Calu3 (cell line): Measurements from ENCODE around the gene TMC1. TPM values are rescaled to one million over a fixed set of nuclear protein-coding genes. Genes with fewer than 3 reads are reported as not detected.
"Not testable (repeated sequence)": the region's sequence is repeated elsewhere in the genome, so short reads cannot be mapped to it uniquely, and the experiment has no call there.

Experiments
- BruUV-seq: library from RNA; stranded (reverse); fragments of 400-500 nt; replicated peaks from 2 replicates; lab custom pipeline; 2021; lab: Mats Ljungman, UMichigan
- CTCF ChIA-PET: fragments of 300-600 bp; sonication (Branson Sonifier 250); formaldehyde crosslinking; loops from one replicate; lab custom pipeline; 2022; ENCODE audit warnings: antibody characterized with exemption; lab: Charles Lee
- DNase-seq: peaks from one replicate; pipeline ENCODE4 v3.0.0; 2022
- H3K27ac Mint-ChIP-seq: one replicate; pipeline ENCODE4 v1.8.0; 2022; ENCODE audit warnings: mixed read lengths; ENCODE audit not compliant: unreplicated experiment
- H3K27me3 Mint-ChIP-seq: one replicate; pipeline ENCODE4 v1.8.0; 2022; ENCODE audit warnings: mixed read lengths; ENCODE audit not compliant: unreplicated experiment
- H3K36me3 Mint-ChIP-seq: one replicate; pipeline ENCODE4 v1.8.0; 2022; ENCODE audit warnings: mild to moderate bottlenecking, moderate library complexity, mixed read lengths; ENCODE audit not compliant: insufficient read depth, unreplicated experiment
- H3K4me1 Mint-ChIP-seq: one replicate; pipeline ENCODE4 v1.8.0; 2022; ENCODE audit warnings: mild to moderate bottlenecking, low read depth, mixed read lengths; ENCODE audit not compliant: unreplicated experiment
- H3K4me3 Mint-ChIP-seq: one replicate; pipeline ENCODE4 v1.8.0; 2022; ENCODE audit warnings: mild to moderate bottlenecking, low read depth, moderate library complexity, mixed read lengths; ENCODE audit not compliant: unreplicated experiment
- H3K9me3 Mint-ChIP-seq: one replicate; pipeline ENCODE4 v1.8.0; 2022; ENCODE audit warnings: low read depth, mixed read lengths; ENCODE audit not compliant: unreplicated experiment
- CTCF ChIP-seq: fragments of 200-600 bp; IDR thresholded peaks from one replicate; pipeline ENCODE4 v1.8.0; 2022; ENCODE audit warnings: antibody characterized with exemption; ENCODE audit not compliant: unreplicated experiment
- intact Hi-C: fragments of 100-400 bp; cut with micrococcal nuclease; formaldehyde crosslinking; loops from one replicate; pipeline ENCODE4 v1.10.0; 2022; ENCODE audit not compliant: unreplicated experiment
- total RNA-seq: library from RNA; stranded (reverse); gene quantifications from 2 replicates; pipeline ENCODE4 v1.2.3, GENCODE V29; 2022

The TMC1 gene
- total RNA-seq, 1 experiment from 2014 or later, result not detected

DNA sequence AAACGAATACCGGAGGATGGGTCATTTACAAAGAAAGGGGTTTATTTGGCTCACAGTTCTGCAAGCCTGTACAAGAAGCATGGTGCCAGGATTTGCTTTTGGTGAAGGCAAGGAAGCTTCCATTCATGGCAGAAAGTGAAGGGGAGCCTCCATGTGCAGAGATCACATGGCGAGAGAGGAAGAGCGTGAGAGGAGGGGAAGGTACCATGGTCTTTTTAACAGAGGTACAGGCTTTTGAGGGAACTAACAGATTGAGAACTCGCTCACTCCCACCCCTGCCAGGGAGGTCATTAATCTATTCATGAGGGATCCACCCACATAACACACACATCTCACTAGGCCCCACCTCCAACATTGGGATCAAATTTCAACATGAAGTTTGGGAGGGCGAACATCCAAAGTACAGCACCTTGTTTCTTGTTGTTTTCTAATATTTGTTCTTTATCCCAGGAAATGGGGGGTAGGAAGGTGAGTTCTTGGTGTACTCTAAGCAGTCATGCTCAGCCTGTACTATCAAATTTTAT is 18.5 kb downstream of the TMC1 start:
- Mint-ChIP-seq H3K36me3 (no peaks in the 10 kb centered on the region), H3K9me3 (peaks cover 5% of the 10 kb centered on the region), H3K27me3 (no peaks in the 10 kb centered on the region), H3K4me3 (no peak overlapping the region), H3K27ac (peak overlapping the region; percentile 37), H3K4me1 (peaks cover 39% of the 10 kb centered on the region)
- BruUV-seq, result no TSS peak
- CTCF ChIA-PET, result interaction anchor here (0.6 kb wide), 1 partner anchor 213 kb away, joined by 3 read pairs; no protein-coding TSS in a partner anchor
- intact Hi-C loops, result no loop called here
- TF ChIP-seq CTCF, result no peak
- no peak for DNase-seq

DNA sequence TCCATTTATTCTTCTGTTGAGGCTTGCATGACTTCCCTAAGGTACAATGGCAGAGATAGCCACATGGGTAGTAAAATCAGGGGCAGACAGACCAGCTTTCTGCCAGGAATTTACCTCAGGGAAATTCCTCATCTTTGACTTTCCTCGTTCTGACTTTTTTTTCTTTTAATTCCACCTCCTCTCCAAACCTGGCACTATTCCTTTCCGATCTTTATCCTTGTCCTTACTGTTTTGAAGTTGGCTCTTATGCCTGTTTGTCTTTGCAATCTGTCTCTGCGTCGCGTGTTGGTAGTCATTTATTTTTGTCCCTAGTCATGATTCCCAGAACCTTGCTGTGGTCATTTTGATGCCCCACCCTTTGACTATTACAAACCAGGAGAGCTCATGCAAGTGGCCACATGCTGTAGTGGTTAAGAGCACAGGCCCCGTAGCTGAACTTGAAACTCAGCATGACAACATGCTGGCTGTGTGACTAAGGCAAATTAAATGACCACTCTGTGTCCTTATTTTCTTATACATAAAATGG is 19.0 kb downstream of the TMC1 start:
- CTCF ChIA-PET, result interaction anchor here (0.6 kb wide), 1 partner anchor 212 kb away, joined by 3 read pairs; no protein-coding TSS in a partner anchor
- Mint-ChIP-seq H3K36me3 (no peaks in the 10 kb centered on the region), H3K9me3 (peaks cover 5% of the 10 kb centered on the region), H3K27me3 (no peaks in the 10 kb centered on the region), H3K4me3 (no peak overlapping the region), H3K27ac (peak overlapping the region; percentile 37), H3K4me1 (peaks cover 39% of the 10 kb centered on the region)
- BruUV-seq, result no TSS peak
- no peak for TF ChIP-seq CTCF
- intact Hi-C loops, result no loop called here
- no peak for DNase-seq

DNA sequence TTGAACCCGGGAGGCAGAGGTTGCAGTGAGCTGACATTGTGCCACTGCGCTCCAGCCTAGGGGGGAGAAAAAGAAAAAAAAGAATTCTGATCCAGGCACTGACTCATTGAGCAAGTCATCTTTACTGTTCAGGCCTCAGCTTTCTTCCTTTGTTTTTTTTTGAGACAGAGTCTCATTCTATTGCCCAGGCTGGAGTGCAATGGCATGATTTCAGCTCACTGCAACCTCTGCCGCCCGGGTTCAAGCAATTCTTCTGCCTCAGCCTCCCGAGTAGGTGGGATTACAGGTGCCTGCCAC is 21.1 kb downstream of the TMC1 start:
- peaks cover 39% of the 10 kb centered on the region for H3K4me1 Mint-ChIP-seq
- intact Hi-C loops, H3K9me3 Mint-ChIP-seq, H3K4me3 Mint-ChIP-seq, BruUV-seq, DNase-seq, H3K27me3 Mint-ChIP-seq, H3K36me3 Mint-ChIP-seq, H3K27ac Mint-ChIP-seq: not testable (repeated sequence)
- CTCF ChIA-PET, result interaction anchor here (0.5 kb wide), 1 partner anchor 718 kb away, joined by 3 read pairs; no protein-coding TSS in a partner anchor

- CTCF ChIA-PET, result interaction anchor here (0.5 kb wide), 1 partner anchor 718 kb away, joined by 3 read pairs; no protein-coding TSS in a partner anchor
- no peak for TF ChIP-seq CTCF
- intact Hi-C loops, result no loop called here
- Mint-ChIP-seq H3K36me3 (no peaks in the 10 kb centered on the region), H3K4me3 (no peak overlapping the region), H3K9me3 (peaks cover 3% of the 10 kb centered on the region), H3K27ac (no peak overlapping the region), H3K27me3 (no peaks in the 10 kb centered on the region), H3K4me1 (peaks cover 39% of the 10 kb centered on the region)
- no TSS peak for BruUV-seq
- no peak for DNase-seq
Measured at GRCh38 chr9:72542917-72543316, 21.5 kb downstream of the TMC1 start.

GRCh38 chr9:72551306-72551705 is 29.9 kb downstream of the TMC1 start:
- CTCF ChIA-PET, result no interaction called here
- Mint-ChIP-seq H3K27me3 (no peaks in the 10 kb centered on the region), H3K27ac (no peak overlapping the region), H3K4me3 (no peak overlapping the region), H3K4me1 (peaks cover 14% of the 10 kb centered on the region), H3K9me3 (no peaks in the 10 kb centered on the region), H3K36me3 (no peaks in the 10 kb centered on the region)
- TF ChIP-seq CTCF, result no peak
- no peak for DNase-seq
- BruUV-seq, result no TSS peak
- intact Hi-C loops, result no loop called here
